Gastroesophageal sphincter (tissue), 4 donors: Measurements from ENCODE around the gene AFF3. TPM values are rescaled to one million over a fixed set of nuclear protein-coding genes. Genes with fewer than 3 reads are reported as not detected.

Experiments
- ATAC-seq: fragments of 150-250 bp; one replicate; pipeline ENCODE4 v1.9.1; 2016; ENCODE audit warnings: mild to moderate bottlenecking, moderate library complexity
- H3K27ac ChIP-seq, 4 donors: fragments of 200-600 bp; sonication (generic) in 3 of 4; 1 replicate in 3 of 4; 2 replicates in 1 of 4; pipeline ENCODE4 v1.5.1; 2016 to 2019
- H3K27me3 ChIP-seq: fragments of 200-600 bp; sonication (generic); one replicate; pipeline ENCODE4 v1.5.1; 2019
- H3K36me3 ChIP-seq, 2 donors: fragments of 200-600 bp; sonication (generic); one replicate each; pipeline ENCODE4 v1.5.1; 2019; ENCODE audit warnings: control low read depth in 1 of 2
- H3K4me1 ChIP-seq, 3 donors: fragments of 200-600 bp; sonication (generic); 1 replicate in 2 of 3; 2 replicates in 1 of 3; pipeline ENCODE4 v1.5.1; 2016 to 2019; ENCODE audit warnings: control low read depth in 2 of 3
- H3K4me3 ChIP-seq, 2 donors: fragments of 200-600 bp; sonication (generic); one replicate each; pipeline ENCODE4 v1.5.1; 2019; ENCODE audit warnings: mild to moderate bottlenecking in 1 of 2, moderate library complexity in 1 of 2
- H3K9me3 ChIP-seq, 3 donors: fragments of 200-600 bp; sonication (generic); one replicate each; pipeline ENCODE4 v1.5.1; 2017 to 2019; ENCODE audit warnings: control low read depth in 2 of 3
- EP300 ChIP-seq: sonication (generic); formaldehyde crosslinking; IDR thresholded peaks from one replicate; pipeline ENCODE4 v1.6.1; 2017; ENCODE audit warnings: antibody characterized with exemption, mild to moderate bottlenecking
- POLR2A ChIP-seq, 2 donors: fragments of 450-650 bp; IDR thresholded peaks; one replicate each; pipeline ENCODE4 v1.6.1; 2017; ENCODE audit warnings: antibody characterized with exemption in 2 of 2, mild to moderate bottlenecking in 2 of 2, moderate library complexity in 1 of 2
- POLR2AphosphoS5 ChIP-seq: sonication (generic); formaldehyde crosslinking; IDR thresholded peaks from one replicate; pipeline ENCODE4 v1.6.1; 2017; ENCODE audit warnings: antibody characterized with exemption
- WGBS, 2 donors: methylation state at CpG; one replicate each; pipeline ENCODE4 v1.1.5; 2018; ENCODE audit warnings: low coverage in 1 of 2; 5-methylcytosine and 5-hydroxymethylcytosine counted together
- total RNA-seq, 4 donors: library from RNA; depleted of rRNA; stranded (reverse); fragments of >200 nt; gene quantifications; one replicate each; pipeline ENCODE4 v1.1.0, GENCODE V29; 2016
- TF ChIP-seq, protein P1 (sequence below), 4 experiments: fragments of 200-600 bp in 2 of 4; fragments of 450-650 bp in 2 of 4; sonication (generic) in 1 of 4; IDR thresholded peaks; one replicate each; pipeline ENCODE4 v1.5.1; 2017 to 2019; ENCODE audit warnings: antibody characterized with exemption in 4 of 4, mild to moderate bottlenecking in 2 of 4, moderate library complexity in 2 of 4

AFF3 gene
- total RNA-seq, 4 donors from 2014 or later, result 15.4 to 74.8 (median 37.7) TPM

DNA sequence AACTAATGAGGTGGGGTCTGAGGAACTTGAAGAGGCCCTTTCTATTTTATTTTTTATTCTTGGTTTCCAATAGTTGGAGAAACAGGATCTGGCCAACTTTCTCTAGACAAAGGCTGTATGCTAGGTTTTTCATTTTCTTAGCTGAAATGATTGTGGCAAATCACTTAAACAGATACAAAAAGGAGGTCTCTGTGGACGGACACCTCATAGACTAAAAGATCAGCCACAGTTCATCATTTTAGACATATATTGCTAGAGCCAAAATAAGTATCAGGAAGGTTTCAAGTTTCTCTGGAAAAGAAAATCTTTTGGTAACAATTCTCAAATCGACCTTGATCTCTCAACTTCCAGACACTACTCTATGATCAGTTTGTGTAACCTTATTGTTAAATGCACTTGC is 428.0 kb downstream of the AFF3 start:
- H3K27me3 ChIP-seq, result no peaks in the 10 kb centered on the region
- no peaks in the 10 kb centered on the region for H3K9me3 ChIP-seq
- TF ChIP-seq POLR2A (IDR thresholded peaks at IDR 0.05), result no peak
- no peak for TF ChIP-seq POLR2AphosphoS5
- TF ChIP-seq EP300, result no peak
- TF ChIP-seq, protein P1, sequence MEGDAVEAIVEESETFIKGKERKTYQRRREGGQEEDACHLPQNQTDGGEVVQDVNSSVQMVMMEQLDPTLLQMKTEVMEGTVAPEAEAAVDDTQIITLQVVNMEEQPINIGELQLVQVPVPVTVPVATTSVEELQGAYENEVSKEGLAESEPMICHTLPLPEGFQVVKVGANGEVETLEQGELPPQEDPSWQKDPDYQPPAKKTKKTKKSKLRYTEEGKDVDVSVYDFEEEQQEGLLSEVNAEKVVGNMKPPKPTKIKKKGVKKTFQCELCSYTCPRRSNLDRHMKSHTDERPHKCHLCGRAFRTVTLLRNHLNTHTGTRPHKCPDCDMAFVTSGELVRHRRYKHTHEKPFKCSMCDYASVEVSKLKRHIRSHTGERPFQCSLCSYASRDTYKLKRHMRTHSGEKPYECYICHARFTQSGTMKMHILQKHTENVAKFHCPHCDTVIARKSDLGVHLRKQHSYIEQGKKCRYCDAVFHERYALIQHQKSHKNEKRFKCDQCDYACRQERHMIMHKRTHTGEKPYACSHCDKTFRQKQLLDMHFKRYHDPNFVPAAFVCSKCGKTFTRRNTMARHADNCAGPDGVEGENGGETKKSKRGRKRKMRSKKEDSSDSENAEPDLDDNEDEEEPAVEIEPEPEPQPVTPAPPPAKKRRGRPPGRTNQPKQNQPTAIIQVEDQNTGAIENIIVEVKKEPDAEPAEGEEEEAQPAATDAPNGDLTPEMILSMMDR (IDR thresholded peaks at IDR 0.05), result no peak
- ATAC-seq, result no peak
- WGBS, 2 donors, result 62 to 73% methylated on average over 1 to 2 of the region's 2 CpGs
- H3K36me3 ChIP-seq, result no peaks in the 10 kb centered on the region
- peaks cover 0 to 19% (median 10%) of the 10 kb centered on the region in 3 donors for H3K4me1 ChIP-seq
- no peak overlapping the region for H3K4me3 ChIP-seq
- H3K27ac ChIP-seq, result no peak overlapping the region

DNA sequence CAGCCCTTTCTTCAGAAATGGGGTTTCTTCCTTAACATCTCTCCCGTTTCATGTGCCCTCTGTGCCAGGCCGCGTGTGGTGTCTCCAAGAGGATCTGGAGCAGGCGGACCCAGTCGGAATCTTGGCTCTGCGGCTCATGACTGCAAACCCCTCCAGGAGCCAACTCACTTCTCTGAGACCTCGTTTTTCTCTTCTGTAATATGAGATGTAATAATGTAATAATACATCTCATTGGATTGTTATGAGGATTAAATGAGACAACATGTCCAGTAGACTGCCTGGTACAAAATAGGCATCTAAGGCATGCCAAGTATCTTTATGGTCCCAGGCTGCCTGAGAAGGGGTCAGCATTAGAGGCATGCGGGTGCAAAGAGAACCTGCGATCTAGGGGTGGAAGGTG is 431.2 kb downstream of the AFF3 start:
- Histone ChIP-seq H3K27ac (peak overlapping the region in 1 of 4 donors; percentile 45), H3K36me3 (no peaks in the 10 kb centered on the region), H3K9me3 (no peaks in the 10 kb centered on the region), H3K4me3 (no peak overlapping the region), H3K27me3 (no peaks in the 10 kb centered on the region), H3K4me1 (peaks cover 0 to 38% (median 10%) of the 10 kb centered on the region in 3 donors)
- TF ChIP-seq POLR2AphosphoS5, result no peak
- TF ChIP-seq POLR2A (IDR thresholded peaks at IDR 0.05), result no peak
- TF ChIP-seq, protein P1 (IDR thresholded peaks at IDR 0.05), result no peak
- no peak for TF ChIP-seq EP300
- 33 to 41% methylated on average over 8 to 9 of the region's 9 CpGs for WGBS, 2 donors
- peak; percentile 7 for ATAC-seq

DNA sequence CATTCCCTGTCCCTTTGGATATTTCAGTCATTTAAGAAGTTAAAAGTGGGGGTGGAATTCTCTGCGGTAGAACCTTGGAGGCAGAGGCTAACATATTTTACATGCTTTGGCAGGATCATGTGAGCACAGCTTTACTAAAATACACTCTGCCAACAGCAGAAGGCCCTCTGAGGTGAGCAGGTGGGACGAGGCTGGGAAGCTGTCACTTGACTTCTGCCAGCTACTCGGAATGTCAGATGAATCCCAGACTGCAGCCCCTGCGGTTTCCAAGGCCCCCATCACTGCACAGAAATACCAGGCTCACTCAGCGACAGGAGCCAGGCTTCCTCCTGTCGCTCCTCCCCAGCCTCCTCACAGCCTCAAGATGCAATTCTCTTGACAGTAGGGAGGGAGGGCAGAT is 431.7 kb downstream of the AFF3 start:
- Histone ChIP-seq H3K4me3 (no peak overlapping the region), H3K27me3 (no peaks in the 10 kb centered on the region), H3K27ac (peak overlapping the region in 2 of 4 donors; percentile 29 to 45), H3K4me1 (peaks cover 0 to 38% (median 10%) of the 10 kb centered on the region in 3 donors), H3K9me3 (no peaks in the 10 kb centered on the region), H3K36me3 (no peaks in the 10 kb centered on the region)
- TF ChIP-seq POLR2A (IDR thresholded peaks at IDR 0.05), result no peak
- no peak for TF ChIP-seq EP300
- TF ChIP-seq POLR2AphosphoS5, result no peak
- TF ChIP-seq, protein P1 (IDR thresholded peaks at IDR 0.05), result no peak
- ATAC-seq, result peak; percentile 32
- 10 to 22% methylated on average over 1 to 2 of the region's 6 CpGs for WGBS, 2 donors

GRCh38 chr2:99709229-99709628 is 433.2 kb downstream of the AFF3 start:
- no peak overlapping the region for H3K27ac ChIP-seq
- no peaks in the 10 kb centered on the region for H3K27me3 ChIP-seq
- 44 to 100% methylated on average over 1 to 2 of the region's 2 CpGs for WGBS, 2 donors
- ATAC-seq, result no peak
- TF ChIP-seq EP300, result no peak
- no peak for TF ChIP-seq POLR2AphosphoS5
- peaks cover 0 to 38% (median 10%) of the 10 kb centered on the region in 3 donors for H3K4me1 ChIP-seq
- H3K9me3 ChIP-seq, result no peaks in the 10 kb centered on the region
- no peak overlapping the region for H3K4me3 ChIP-seq
- no peaks in the 10 kb centered on the region for H3K36me3 ChIP-seq

DNA sequence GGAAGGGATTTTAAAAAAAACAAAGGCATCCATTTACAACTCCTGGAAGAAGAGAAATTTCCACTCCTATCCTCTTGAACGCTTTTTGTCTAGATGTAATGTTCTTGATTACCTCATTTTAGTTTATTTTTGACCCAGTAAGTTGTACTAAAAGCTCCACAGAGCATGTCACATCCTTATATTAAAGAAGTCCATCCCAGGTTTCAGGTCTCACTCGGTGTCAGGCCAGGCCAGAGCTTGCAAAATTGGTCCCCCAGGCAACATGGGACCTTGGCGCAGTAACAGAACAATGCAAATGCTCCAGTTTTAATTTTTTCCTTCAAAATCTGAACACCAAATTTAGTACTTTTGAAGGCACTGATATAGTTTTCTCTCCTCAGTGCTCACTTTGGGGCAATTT is 434.2 kb downstream of the AFF3 start:
- Histone ChIP-seq H3K36me3 (no peaks in the 10 kb centered on the region), H3K9me3 (no peaks in the 10 kb centered on the region), H3K4me1 (peaks cover 0 to 38% (median 10%) of the 10 kb centered on the region in 3 donors), H3K27me3 (no peaks in the 10 kb centered on the region), H3K27ac (peak overlapping the region in 1 of 4 donors; percentile 6), H3K4me3 (no peak overlapping the region)
- ATAC-seq, result no peak
- TF ChIP-seq POLR2AphosphoS5, result no peak
- no peak for TF ChIP-seq EP300
- TF ChIP-seq, protein P1 (IDR thresholded peaks at IDR 0.05), result no peak
- no peak for TF ChIP-seq POLR2A (IDR thresholded peaks at IDR 0.05)
- 79 to 81% methylated on average over 3 of the region's 3 CpGs for WGBS, 2 donors
